ENCODE measurements around the gene SAMD14. TPM values are rescaled to one million over a fixed set of nuclear protein-coding genes. Genes with fewer than 3 reads are reported as not detected.
"Not testable (repeated sequence)": the region's sequence is repeated elsewhere in the genome, so short reads cannot be mapped to it uniquely, and the experiment has no call there.

SAMD14 gene
- total RNA-seq, 2 donors from 2014 or later = 2.5 to 7.4 TPM

GRCh38 chr17:50065056-50065455 is 64.9 kb downstream of the SAMD14 start:
- TF ChIP-seq POLR2AphosphoS5 (IDR thresholded peaks at IDR 0.05) = no peak
- TF ChIP-seq POLR2A (IDR thresholded peaks at IDR 0.05) = no peak
- no peak for TF ChIP-seq CTCF (IDR thresholded peaks at IDR 0.05)
- no peaks in the 10 kb centered on the region for H3K36me3 ChIP-seq
- no peaks in the 10 kb centered on the region for H3K9me3 ChIP-seq
- H3K27ac ChIP-seq = peak overlapping the region; percentile 71 to 77
- H3K4me1 ChIP-seq (replicated peaks) = no peaks in the 10 kb centered on the region
- intact Hi-C loops (cut with DNase I) = no loop called here
- no peaks in the 10 kb centered on the region for H3K27me3 ChIP-seq (replicated peaks; ENCODE audit: insufficient read depth)
- 30% methylated on average over 3 of the region's 3 CpGs for WGBS
- no peak for DNase-seq (ENCODE audit: low spot score)
- H3K4me3 ChIP-seq = no peak overlapping the region

GRCh38 chr17:50064253-50065001 is 65.5 kb downstream of the SAMD14 start:
- no peak overlapping the region for H3K4me3 ChIP-seq
- intact Hi-C loops (cut with DNase I) = loop anchor here (5.0 kb wide), 1 partner anchor 37 kb away; no protein-coding TSS in a partner anchor

DNA sequence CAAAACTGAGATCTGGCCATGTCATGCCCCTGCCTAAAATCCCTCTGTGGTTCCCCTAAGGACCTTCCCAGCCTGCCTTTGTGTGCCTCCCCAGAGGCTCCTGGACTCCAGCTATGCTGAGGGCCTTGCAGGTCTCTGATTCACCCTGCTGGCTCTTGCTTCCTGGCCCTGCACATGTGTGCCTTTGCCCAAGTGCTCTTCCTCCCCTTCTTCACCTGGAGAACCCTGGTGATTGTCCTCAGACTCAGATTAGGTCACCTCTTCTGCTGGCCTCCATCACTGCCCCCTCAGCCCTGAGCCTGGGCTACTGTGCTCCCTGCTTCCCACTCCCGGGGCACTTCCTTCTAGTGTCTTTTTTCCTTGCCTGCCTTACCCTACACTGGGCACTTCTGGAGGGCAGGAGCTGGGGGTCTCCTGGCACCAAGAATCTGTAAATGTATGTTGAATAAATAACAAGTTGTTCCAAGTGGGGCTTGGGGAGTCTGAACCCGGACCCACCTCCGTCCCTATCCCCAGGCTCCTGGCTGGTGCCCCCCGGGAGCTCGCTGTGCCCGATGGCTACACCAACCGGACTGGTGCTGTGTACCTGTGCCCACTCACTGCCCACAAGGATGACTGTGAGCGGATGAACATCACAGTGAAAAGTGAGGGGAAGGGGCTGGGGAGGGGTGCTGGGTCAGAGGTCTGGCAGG is 66.3 kb downstream of the SAMD14 start:
- Histone ChIP-seq H3K27ac (peak overlapping the region; percentile 71 to 77), H3K36me3 (no peaks in the 10 kb centered on the region), H3K4me3 (no peak overlapping the region), H3K9me3 (no peaks in the 10 kb centered on the region), H3K27me3 (replicated peaks; ENCODE audit: insufficient read depth) (no peaks in the 10 kb centered on the region), H3K4me1 (replicated peaks) (no peaks in the 10 kb centered on the region)
- intact Hi-C loops (cut with DNase I) = loop anchor here (5.0 kb wide), 1 partner anchor 36 kb away; no protein-coding TSS in a partner anchor
- no peak for TF ChIP-seq POLR2A (IDR thresholded peaks at IDR 0.05)
- TF ChIP-seq POLR2AphosphoS5 (IDR thresholded peaks at IDR 0.05) = no peak
- no peak for TF ChIP-seq CTCF (IDR thresholded peaks at IDR 0.05)
- DNase-seq (ENCODE audit: low spot score) = no peak
- 95% methylated on average over 8 of the region's 8 CpGs for WGBS

More at GRCh38 chr17:50064253-50065001, 65.5 kb downstream of the SAMD14 start:
- Histone ChIP-seq H3K4me1 (replicated peaks) (no peaks in the 10 kb centered on the region), H3K27me3 (replicated peaks; ENCODE audit: insufficient read depth) (no peaks in the 10 kb centered on the region), H3K9me3 (no peaks in the 10 kb centered on the region), H3K27ac (peak overlapping the region; percentile 71 to 77), H3K36me3 (no peaks in the 10 kb centered on the region)
- DNase-seq (ENCODE audit: low spot score) = peak; percentile 51
- no peak for TF ChIP-seq POLR2A (IDR thresholded peaks at IDR 0.05)
- peak in 1 of 4 experiments; percentile 4 for TF ChIP-seq CTCF (IDR thresholded peaks at IDR 0.05)
- WGBS = 43% methylated on average over 20 of the region's 20 CpGs

DNA sequence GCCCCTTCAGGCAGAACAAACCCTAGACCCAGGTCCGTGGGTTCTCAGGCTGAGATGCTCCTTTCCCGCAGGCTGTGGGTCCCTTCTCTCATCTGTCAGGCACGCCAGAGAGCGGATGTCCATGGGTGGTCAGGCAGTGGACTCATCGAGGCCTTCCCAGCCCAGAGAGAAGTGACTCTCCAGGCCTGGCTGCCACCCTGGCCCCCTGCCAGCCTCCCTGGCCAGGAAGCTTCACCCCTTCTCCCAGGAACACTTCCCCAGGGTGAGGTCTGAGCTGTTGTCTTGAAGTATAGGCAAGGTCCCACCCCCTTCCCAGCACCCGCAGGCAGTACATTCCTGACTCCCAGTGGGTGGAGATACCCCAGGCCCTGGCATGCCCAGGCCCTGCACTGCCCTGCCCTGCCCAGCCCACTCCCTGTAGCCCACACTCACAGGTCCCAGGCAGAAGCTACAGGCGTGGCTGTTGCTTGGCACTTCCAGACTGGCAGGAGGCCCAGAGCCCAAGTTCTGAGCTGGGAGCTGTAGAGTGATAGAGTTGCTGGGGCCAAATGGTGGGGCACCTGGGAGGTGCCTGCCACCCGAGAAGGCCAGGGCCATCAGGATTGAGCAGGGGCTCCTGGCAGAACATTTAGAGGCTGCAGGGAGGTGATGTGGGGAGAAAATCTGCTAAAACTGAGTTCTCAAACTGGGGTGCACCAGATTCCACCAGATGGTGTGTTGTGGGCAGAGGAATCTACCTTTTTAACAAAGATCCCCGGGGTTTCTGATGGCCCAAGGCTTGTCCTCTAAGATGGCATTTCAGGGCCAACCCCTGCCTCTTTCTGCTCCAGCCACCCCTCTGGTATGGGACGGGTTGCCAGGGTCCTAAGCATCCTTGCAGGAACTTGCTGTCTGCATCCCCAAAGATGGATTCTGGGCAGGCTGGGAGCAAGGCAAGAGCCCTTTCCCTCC is 67.4 kb downstream of the SAMD14 start:
- H3K27me3 ChIP-seq (replicated peaks; ENCODE audit: insufficient read depth) = no peaks in the 10 kb centered on the region
- peak overlapping the region; percentile 71 to 77 for H3K27ac ChIP-seq
- no peak overlapping the region for H3K4me3 ChIP-seq
- intact Hi-C loops (cut with DNase I) = loop anchor here (5.0 kb wide), 1 partner anchor 35 kb away; no protein-coding TSS in a partner anchor
- H3K4me1 ChIP-seq (replicated peaks) = no peaks in the 10 kb centered on the region
- no peaks in the 10 kb centered on the region for H3K9me3 ChIP-seq
- peak; percentile 94 for DNase-seq (ENCODE audit: low spot score)
- WGBS = 34% methylated on average over 9 of the region's 10 CpGs
- no peaks in the 10 kb centered on the region for H3K36me3 ChIP-seq
- TF ChIP-seq POLR2AphosphoS5 (IDR thresholded peaks at IDR 0.05) = peak; percentile 94
- TF ChIP-seq CTCF (IDR thresholded peaks at IDR 0.05) = no peak
- TF ChIP-seq POLR2A (IDR thresholded peaks at IDR 0.05) = peak; percentile 63

DNA sequence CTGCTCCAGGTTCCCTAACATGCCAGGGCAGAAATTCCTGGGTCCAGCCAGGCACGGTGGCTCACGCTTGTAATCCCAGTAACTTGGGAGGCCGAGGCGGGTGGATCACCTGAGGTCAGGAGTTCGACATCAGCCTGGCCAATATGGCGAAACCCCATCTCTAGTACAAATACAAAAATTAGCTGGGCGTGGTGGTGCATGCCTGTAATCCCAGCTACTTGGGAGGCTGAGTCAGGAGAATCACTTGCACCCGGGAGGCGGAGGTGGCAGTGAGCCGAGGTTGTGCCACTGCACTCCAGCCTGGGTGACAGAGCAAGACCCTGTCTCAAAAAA is 68.3 kb downstream of the SAMD14 start:
- H3K36me3 ChIP-seq; H3K27me3 ChIP-seq (replicated peaks; ENCODE audit: insufficient read depth); H3K4me3 ChIP-seq; H3K4me1 ChIP-seq (replicated peaks); DNase-seq (ENCODE audit: low spot score); H3K9me3 ChIP-seq: not testable (repeated sequence)
- peak overlapping the region; percentile 71 to 77 for H3K27ac ChIP-seq
- WGBS = 77% methylated on average over 10 of the region's 10 CpGs
- intact Hi-C loops (cut with DNase I) = loop anchor here (5.0 kb wide), 1 partner anchor 34 kb away; no protein-coding TSS in a partner anchor
